ENCODE results near the gene ANKS1A.
"Not testable (repeated sequence)": the region's sequence is repeated elsewhere in the genome, so short reads cannot be mapped to it uniquely, and the experiment has no call there.

Gene ANKS1A

DNA sequence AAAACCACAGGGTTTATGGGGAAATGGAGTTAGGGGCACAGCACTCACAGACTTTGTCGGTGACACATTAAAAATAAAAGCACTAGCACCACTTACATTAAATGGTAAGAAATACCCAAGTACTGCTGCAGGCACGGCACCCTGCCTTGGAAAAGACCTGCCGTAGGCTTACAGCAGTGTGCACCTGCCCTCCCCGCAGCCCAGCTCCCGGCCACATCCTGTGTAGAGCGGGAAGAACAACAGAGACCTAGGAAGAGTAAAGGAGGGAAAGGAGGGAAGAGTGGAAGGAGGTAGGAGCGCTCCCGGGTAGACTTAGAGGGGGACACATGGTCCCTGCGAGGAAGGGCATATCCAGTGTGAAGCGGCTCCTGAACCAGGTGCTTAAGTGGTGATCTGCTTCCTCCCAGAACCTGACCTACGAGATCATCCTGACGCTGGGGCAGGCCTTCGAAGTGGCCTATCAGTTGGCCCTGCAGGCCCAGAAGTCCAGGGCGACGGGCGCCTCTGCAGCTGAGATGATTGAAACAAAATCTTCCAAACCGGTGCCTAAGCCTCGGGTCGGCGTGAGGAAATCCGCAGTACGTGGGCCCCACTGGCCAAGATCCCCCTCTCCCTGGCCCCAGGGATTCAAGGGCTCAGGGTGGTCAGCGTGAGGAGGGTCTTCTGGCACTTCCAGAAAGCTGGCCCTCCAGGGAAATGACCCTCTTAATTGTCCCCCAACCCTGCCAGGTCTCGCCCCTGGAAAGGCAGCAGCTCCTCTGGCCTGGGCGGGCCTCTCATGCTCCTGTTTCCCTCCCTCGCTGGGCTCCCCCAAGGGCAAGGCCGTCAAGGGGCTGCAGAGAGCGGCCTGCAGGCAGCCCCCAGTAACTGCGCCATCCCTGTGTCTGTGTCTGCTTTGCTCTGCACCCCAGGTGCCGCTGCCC lies 196.6 kb downstream of the ANKS1A start:
- DNase-seq (ENCODE audit: low spot score): no peak

DNA sequence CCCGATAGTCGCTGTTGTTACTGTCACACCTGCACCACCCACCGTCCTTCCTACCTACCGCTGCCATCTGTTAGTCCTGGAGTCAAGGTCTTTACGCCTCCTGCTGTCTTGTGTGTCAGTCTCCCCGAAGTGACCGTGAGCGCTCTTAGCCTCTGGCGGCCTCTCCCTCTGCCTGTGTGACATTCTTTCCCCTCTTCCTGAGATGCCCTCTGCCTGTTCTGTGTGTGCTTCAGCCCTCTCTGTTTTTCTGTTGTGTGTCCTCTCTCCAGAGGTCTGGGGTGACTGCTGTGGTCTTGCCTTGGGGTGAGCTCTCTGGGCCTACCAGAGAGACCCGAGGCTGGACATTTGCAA lies 197.2 kb downstream of the ANKS1A start:
- DNase-seq (ENCODE audit: low spot score): no peak

DNA sequence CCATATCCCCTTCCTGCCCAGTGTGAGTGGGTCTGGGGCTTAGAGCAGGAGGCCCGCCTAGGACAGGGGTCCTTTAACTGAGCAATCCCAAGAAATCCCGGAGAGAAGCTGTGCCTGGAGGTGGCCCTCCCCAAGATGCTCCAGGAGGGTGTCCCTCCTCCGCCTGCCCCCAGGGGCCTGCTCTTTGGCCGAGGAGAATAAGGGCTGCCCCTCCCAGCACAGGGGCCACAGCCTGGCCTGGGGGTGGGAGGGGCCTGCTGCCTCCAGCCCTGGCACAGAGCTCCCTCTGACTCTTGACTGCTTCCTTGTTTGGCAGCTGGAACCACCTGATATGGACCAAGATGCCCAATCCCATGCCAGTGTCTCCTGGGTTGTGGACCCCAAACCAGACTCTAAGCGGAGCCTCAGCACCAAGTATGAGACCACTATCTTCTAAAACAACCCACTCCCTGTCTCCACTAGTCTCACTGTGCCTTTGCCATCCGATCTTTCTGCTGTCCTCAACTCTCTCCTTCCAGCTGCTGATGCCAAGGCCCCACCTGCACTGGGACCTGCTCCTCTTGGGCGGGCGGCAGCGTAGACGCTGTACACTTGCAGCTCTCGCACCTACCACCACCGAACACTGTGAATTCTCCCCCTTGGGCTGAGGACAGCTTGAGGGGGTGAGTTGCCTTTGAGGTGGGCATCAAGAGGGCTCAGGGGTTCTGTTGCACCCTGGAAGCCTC lies 197.7 kb downstream of the ANKS1A start:
- DNase-seq (ENCODE audit: low spot score): no peak

DNA sequence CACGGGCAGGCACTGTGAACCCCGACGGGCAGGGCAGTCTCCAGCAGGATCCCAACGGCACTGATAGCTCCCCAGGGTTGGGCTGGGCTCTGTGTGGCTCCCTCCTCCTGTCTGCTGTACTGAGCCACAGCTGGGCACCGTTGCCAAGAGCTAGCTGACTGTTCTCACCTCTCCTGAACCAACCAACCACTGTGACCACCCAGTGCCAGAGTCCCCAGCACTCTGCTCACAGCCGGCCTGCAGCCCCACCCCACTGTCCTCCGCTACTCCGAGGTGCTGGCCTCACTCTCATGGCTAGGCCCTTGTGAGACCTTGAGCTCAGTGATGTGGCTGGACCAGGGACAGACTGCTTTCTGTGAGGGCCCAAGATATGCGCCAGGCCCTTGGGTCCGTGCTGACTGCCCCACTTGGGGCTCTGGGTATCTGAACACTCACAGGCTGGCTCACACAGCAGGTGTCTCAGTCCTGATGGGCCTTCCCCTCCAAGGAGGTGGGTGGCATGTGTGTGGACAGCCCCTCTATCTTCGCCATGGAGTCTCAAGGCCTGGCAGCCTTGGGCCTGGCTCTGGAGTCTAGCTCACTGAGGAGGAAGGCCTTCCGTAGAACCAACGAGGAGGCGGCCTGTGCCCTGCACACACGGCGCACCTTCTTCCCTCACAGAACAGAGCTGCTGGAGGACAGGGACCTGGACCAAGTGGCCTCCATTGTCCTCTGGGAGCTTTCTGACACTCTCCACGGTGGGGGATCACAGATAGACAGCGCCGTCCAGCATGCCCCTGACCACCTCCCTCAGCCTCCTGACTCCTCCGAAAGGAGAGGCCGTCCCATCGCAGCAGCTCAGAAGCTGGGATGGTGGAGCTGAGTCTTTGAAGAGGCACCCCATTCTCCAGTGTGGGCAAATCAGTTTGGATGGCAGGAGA lies 198.6 kb downstream of the ANKS1A start:
- no peak for DNase-seq (ENCODE audit: low spot score)

DNA sequence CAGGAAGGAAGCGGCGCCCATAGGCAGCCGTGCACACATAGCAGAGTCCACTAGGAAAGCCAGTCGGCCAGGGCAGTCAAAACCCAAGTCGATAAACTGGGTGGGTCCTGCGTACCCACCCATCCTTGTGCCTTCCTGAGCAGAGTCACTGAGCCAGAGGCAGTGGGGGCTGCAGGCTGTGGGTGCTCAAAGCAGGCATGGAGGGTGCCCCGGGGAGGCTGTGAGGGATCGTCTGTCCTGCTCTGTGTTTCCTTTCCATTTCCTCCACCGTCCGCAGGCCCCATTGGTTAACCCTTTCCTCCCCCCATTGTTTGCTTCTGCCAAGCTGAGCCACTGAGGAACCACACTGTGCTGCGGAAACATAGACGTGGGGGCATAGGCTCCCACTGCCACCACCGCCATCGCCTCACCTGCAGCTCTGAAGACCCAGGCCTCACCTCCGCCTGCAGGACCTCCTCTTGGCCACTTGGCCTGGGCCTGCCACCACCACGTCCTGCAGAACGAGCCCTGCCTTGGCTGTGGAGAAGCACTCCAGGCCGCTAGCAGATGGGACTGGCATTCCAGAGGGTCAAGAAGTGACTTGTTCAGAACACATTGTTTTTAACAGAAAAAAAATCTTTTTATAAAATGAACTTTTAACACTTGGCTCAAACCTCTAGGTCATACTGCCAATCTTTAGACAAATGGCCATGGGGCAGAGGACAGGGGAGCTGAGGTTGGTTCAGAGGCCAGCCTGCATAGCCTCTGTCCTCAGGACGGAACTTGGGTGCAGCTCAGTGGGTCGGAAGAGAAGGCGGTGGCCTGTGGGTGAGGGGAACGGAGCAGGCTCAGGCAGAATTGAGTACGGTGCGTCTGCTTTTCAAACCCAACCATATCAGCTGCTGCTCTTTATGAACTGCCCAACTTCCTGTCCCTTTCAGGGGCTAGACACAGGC lies 199.5 kb downstream of the ANKS1A start:
- no peak for DNase-seq (ENCODE audit: low spot score)

DNA sequence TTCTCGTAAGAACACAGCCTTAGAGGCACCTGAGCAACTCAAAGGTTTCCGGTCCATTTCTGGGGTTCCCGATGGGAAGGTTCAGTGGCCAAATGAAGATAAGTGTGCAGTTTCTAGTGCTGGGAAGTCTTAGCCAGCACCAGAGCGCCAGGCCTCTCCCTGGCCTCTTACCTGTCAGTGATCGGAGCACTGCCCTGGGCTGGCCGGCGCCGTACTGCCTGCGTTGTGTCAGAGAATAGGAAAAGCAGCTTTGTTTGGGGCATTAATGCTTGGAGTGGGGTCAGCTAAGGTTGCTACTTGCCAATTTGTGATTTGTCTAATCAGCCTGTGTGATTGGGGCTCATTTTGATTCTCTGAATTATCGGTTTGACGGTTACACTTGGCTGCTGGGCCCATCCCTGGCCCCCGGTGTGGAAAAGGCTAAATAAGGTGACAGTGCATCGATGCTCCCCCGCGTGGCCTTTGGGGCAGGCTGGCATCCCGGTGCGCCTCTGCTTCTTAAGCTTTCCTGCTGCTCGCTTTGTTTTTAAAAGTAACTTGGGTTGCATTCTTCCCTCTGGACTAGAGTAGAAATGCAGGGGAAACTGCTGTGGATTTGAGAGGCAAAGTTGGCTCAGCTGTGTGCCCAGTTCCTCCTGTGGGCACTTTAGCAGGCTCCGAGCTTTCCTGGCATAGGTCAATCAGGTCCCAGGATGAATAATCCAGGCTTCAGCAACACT lies 200.3 kb downstream of the ANKS1A start:
- no peak for DNase-seq (ENCODE audit: low spot score)

DNA sequence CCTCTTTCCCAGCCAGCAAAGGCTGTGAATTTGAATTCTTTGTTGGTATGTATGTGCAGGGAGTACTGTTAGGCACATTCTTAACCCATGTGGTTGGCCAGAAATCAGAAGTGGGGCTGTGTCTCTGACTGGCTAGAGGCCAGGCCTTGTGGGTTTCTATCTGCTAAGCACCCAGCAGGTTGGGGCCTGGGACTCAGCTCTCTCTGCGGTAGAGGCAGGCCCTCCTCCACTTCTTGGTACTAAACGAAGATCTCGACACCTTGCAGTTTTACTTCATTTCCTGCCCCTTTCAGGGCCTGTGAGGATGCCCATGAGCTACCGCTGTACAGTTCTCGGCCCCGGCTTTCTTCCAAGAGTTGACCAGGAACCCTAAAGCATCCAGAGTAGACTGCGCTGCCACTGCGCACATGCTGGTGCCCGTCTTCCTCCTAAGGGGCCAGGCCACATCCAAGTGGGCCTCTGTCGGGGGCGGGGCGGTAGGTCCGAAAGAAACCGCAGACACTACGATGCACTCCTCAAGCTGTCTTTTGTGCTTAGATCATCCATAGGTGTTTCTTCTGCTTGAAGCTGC lies 201.0 kb downstream of the ANKS1A start:
- no peak for DNase-seq (ENCODE audit: low spot score)

DNA sequence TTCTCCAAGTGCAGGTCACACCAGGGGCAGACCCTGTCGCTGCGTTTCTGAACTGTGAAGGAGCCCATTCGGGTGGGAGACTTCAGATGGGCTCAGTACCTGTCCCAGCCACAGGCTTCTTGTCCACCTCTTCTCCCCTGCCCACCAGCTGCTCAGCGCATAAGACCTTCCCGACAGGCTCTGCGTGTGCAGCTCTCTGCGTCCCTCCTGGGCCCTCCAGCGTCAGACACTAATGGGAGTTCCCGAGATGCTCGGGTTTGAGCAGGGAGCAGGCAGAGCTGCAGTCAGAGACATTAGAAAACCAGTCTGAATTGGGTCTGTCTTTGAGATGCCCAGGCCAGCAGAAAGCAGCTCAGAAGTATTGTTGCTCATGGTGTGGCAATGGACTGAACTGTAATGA lies 201.7 kb downstream of the ANKS1A start:
- no peak for DNase-seq (ENCODE audit: low spot score)

DNA sequence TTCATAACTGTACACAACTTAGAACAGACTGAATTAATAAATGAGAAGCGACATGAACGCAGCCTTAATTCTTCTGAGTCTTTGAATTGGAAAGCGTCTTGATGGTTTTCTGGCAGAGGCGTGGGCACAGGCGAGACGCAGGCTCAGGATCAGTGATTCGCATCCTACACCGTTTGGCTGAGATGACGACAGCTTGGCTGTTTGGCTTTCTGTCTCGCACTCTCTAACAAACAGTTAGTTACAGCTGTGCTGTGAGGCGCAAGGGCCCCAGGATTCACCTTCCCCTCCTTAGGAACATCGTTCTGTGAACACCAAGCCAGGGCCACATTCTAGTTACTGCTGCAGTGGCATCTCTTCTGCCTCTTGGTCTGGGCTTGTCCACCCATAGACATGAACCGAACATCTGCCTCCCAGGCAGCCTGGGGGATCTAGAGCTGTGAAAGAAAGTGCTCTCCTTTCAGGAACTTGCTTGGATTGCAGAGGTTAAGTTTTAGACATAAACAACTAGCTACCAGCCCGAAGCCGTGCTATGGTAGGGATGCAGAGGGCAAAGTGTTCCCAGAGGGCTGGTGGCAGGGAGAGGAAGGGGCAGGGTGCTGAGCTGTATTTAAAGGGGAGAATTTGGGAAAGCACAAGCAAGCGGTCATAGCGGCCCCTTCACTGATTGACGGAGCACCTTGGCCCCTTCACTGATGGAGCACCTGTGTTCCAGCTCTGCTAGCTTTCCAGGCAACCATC lies 202.5 kb downstream of the ANKS1A start:
- no peak for DNase-seq (ENCODE audit: low spot score)

DNA sequence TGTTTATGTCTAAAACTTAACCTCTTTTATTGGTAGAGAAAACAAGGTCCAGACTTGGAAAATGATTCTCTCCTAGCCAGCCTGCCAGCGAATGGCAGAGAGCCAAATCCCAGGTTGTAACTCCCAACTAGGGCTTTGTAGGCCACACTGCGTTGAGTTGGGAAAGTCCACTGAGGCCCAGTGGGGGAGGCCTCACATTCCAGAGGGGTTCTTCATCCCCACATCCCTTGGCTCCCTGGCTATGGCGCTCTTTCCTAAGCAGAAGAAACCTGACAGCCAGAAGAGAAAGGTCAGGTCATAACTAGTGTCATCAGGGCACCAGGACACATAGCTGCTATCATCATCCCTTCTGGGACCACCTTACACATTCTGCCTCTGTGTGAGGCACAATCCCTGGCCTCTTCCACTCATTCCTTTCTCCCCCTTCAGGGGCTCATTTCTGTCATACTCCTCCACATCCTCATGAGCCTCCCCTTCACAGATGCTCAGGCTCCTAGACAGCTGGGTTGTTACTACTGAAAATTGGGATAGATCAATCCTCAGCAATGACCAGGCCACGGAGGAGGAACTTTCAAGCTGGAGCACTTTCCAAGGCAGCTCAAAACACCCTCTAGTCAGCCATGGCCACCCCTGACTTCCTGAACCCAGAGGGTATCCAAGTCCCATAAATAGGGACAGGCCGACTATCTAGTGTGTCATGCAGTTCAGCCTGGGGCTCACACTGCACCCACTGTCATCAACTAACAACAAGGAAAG lies 203.5 kb downstream of the ANKS1A start:
- no peak for DNase-seq (ENCODE audit: low spot score)

DNA sequence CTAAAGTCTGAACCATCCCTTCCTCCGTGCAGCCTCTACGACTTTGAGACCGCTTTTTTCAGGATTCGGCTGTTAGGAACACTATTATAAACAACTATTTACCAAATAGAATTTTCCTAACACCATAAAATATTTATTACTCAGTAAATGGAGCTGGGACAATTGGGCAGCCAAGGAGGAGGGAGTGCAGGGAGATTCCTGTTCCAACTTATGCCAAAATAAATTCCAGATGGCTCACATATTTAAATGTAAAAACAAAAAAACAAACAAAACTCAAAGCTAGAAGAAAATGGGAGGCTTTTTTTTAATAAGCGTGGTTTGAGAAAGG lies 204.0 kb downstream of the ANKS1A start:
- no peak for DNase-seq (ENCODE audit: low spot score)

DNA sequence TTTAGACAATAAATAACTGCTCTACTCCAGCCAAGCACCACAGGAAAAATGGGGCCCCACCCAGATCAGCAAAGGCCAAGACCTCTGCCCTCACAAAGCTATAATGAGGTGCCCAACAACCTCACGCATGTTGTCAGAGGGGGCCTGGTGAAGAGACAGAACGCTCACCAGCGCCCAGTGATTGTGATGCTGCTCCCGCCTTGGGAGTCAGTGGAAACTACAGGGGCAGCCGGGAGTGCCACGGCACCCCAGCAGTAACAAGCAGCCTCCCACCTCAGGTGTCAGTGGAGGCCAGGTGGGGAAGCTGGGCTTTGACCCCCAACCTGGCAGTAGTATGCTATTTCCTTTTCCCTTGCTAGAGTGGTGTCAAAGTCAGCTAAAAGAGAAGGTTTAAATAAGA lies 204.7 kb downstream of the ANKS1A start:
- no peak for DNase-seq (ENCODE audit: low spot score)

DNA sequence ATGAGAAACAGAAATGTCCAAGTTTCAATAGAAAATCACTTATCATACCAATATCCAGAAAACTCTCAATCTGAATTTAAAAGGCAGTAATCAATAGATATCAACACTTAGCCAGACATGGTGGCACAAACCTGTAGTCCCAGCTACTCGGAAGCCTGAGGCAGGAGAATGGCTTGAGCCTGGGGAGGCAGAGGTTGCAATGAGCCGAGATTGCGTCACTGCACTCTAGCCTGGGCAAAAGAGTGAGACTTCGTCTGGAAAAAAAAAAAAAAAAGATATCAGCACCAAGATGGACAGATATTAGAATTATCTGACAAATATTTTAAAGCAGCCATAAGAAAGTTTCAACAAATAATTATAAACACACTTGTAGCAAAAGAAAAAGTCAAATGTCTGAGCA lies 205.1 kb downstream of the ANKS1A start:
- no peak for DNase-seq (ENCODE audit: low spot score)

DNA sequence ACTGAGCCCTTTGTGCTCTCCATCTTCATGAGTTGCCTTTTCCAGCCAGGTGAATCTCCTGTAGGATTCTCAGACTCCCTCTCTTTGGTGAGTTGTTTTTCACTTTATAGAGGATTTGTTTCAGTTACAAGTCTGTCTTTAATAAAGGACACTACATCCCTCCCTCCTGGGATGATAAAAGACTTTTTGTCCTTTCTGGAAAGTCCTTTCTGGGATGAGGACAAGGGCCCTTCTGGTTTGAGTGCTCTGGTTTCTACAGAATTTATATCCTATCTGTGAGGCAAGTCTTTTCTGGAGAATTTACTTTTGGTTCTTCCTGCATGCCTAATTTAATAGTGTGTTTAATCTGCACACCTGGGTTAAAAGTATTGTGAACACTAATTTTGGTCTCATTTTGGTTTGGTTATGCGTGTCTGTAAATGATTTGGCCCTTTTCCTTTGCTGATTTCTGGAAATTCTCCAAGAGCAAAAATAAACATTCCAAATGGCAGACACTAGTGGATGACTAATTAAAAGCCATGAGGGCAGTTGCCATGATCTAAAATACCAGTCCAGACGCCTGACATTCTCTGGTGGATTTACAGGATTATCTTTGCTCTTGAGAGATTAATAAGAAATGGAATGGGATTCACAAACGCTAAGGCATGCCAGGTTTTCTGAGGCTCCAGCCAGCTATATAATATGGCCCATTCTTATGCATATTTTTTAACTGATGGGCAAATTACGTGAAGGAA lies 207.2 kb downstream of the ANKS1A start:
- DNase-seq (ENCODE audit: low spot score): no peak

DNA sequence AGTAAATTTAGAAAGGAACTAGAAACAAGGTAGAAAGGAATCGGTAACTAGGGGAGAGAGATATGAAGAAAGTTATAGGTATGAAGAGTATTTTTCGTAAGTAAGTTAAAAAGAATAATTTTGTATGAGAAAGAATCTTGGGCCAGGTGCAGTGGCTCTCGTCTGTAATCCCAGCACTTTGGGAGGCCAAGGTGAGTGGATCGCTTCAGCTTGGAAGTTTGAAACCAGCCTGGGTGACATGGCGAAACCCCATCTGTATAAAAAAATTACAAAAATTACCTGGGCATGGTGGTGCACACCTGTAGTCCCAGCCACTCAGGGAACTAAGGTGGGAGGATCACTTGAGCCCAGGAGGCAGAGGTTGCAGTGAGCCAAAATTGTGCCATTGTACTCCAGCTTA lies 210.1 kb downstream of the ANKS1A start:
- DNase-seq (ENCODE audit: low spot score): no peak

DNA sequence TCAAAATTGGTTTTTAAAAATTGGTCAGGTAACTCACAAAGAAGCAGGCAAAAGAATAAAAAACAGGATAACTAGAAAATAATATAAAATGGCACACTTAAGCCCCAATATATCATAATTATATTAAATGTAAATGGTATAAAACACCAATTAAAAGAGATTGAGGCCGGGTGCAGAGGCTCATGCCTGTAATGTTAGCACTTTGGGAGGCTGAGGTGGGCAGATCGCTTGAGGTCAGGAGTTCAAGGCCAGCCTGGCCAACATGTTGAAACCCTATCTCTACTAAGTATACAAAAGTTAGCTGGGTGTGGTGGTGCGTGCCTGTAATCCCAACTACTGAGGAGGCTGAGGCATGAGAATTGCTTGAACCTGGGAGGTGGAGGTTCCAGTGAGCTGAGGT lies 216.0 kb downstream of the ANKS1A start:
- no peak for DNase-seq (ENCODE audit: low spot score)

DNA sequence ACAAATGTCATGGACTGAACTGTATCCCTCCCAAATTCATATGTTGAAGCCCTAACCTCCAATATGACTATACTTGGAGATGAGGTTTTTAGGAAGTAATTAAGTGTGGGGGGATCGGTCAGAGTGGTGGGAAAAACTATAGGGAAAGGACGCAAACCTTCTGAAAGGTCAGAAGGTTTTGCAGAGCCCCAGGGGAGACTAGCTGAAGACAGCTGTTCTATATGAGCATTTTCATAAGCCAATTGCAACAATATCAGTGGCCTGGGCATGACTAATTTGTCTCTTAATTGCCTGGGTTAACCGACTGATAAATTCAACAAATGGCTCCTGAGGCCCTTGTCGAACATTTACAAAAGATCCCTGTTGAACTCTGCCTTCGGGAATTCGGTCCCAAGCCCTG lies 217.0 kb downstream of the ANKS1A start:
- not testable (repeated sequence) for DNase-seq (ENCODE audit: low spot score)

DNA sequence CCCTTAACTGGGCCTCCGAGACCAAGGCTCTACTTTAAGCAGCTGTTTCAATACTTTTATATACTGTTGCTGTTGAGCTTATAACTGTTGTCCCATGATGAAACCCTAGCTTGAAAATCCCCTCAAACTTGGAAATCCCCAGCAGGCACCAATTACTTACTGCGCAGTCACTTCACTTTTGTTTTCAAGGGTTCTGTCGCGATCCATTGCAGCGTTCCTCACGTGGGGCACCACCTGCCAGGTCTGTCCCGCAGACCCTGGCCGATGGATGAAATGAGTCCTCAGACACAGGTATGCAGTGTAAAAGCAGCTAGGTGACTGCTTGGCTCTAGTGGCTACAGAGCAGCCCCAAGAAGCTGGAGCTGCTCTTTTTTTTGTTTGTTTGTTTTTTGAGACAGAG lies 218.2 kb downstream of the ANKS1A start:
- not testable (repeated sequence) for DNase-seq (ENCODE audit: low spot score)
